Measurements from ENCODE around the gene AFMID.

AFMID gene

GRCh38 chr17:78235885-78236284 is 48.7 kb downstream of the AFMID start:
- no peak for FAIRE-seq
- no peak for DNase-seq (ENCODE audit: insufficient read length, low spot score)

GRCh38 chr17:78236362-78237127 is 49.4 kb downstream of the AFMID start:
- DNase-seq (ENCODE audit: insufficient read length, low spot score) (no peak), FAIRE-seq (no peak)

- FAIRE-seq (no peak), DNase-seq (ENCODE audit: insufficient read length, low spot score) (no peak)
These were observed 50.3 kb downstream of the AFMID start for GRCh38 chr17:78237401-78238012.

GRCh38 chr17:78238823-78239488 is 51.8 kb downstream of the AFMID start:
- DNase-seq (ENCODE audit: insufficient read length, low spot score) (no peak), FAIRE-seq (no peak)

- no peak for DNase-seq (ENCODE audit: insufficient read length, low spot score)
- FAIRE-seq: no peak
These were observed 52.3 kb downstream of the AFMID start for GRCh38 chr17:78239489-78239931.

GRCh38 chr17:78240012-78240655 is 53.0 kb downstream of the AFMID start:
- DNase-seq (ENCODE audit: insufficient read length, low spot score) (no peak), FAIRE-seq (no peak)

GRCh38 chr17:78240839-78241238 is 53.7 kb downstream of the AFMID start:
- FAIRE-seq (no peak), DNase-seq (ENCODE audit: insufficient read length, low spot score) (no peak)

- no peak for FAIRE-seq
- DNase-seq (ENCODE audit: insufficient read length, low spot score): no peak
These were observed 54.3 kb downstream of the AFMID start for GRCh38 chr17:78241277-78242023.

GRCh38 chr17:78242024-78242742 is 55.0 kb downstream of the AFMID start:
- FAIRE-seq (peak; percentile 66), DNase-seq (ENCODE audit: insufficient read length, low spot score) (no peak)

- DNase-seq (ENCODE audit: insufficient read length, low spot score): no peak
- no peak for FAIRE-seq
These were observed 60.1 kb downstream of the AFMID start for GRCh38 chr17:78247304-78247703.

- FAIRE-seq: no peak
- no peak for DNase-seq (ENCODE audit: insufficient read length, low spot score)
These were observed 61.1 kb downstream of the AFMID start for GRCh38 chr17:78248051-78248914.

- no peak for DNase-seq (ENCODE audit: insufficient read length, low spot score)
- no peak for FAIRE-seq
These were observed 62.1 kb downstream of the AFMID start for GRCh38 chr17:78249074-78249817.

GRCh38 chr17:78249818-78250806 is 63.0 kb downstream of the AFMID start:
- DNase-seq (ENCODE audit: insufficient read length, low spot score): no peak
- no peak for FAIRE-seq

- DNase-seq (ENCODE audit: insufficient read length, low spot score) (peak; percentile 93), FAIRE-seq (peak; percentile 79)
These were observed 64.0 kb downstream of the AFMID start for GRCh38 chr17:78250891-78251772.

GRCh38 chr17:78251773-78252103 is 64.6 kb downstream of the AFMID start:
- no peak for FAIRE-seq

GRCh38 chr17:78252111-78252634 is 65.0 kb downstream of the AFMID start:
- FAIRE-seq: peak; percentile 87
- no peak for DNase-seq (ENCODE audit: insufficient read length, low spot score)

More at GRCh38 chr17:78251773-78252103, 64.6 kb downstream of the AFMID start:
- no peak for DNase-seq (ENCODE audit: insufficient read length, low spot score)
